GM12892 (cell line): Measurements from ENCODE around the gene CAMP.

Source experiments
- POLR2A ChIP-seq: IDR thresholded peaks from 2 replicates; pipeline ENCODE4 v1.6.1; 2011; ENCODE audit warnings: low read depth, low read length, control low read depth
- POLR2AphosphoS5 ChIP-seq: IDR thresholded peaks from 2 replicates; pipeline ENCODE4 v1.6.1; 2011; ENCODE audit warnings: low read depth, low read length, control low read depth
- TAF1 ChIP-seq: IDR thresholded peaks from 2 replicates; pipeline ENCODE4 v1.6.1; 2011; ENCODE audit warnings: low read depth, mild to moderate bottlenecking, control low read depth, low read length, borderline replicate concordance

DNA sequence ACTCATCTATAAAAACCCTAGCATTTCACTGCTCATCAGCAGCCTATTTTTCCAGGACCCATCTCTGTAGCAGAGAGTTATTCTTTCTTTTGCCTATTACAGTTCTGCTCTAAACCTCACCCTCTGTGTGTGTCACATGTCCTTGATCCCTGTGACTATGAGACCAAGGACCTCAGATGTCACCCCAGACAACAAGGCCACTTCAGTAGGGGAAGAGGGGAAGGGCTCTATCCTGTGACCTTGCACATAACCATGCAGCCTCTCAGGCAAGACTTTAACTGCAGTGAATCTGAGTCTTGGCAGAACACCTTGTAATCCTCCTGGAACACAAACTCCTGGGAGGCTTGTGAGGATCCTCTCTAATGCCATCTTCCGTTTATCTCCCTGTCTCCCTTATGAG lies 13.2 kb downstream of the CAMP start:
- TF ChIP-seq POLR2AphosphoS5 = no peak
- TF ChIP-seq POLR2A = no peak
- TF ChIP-seq TAF1 = no peak
